Prostate gland (tissue), 2 donors: ENCODE results near the gene UCHL5.
"Not testable (repeated sequence)": the region's sequence is repeated elsewhere in the genome, so short reads cannot be mapped to it uniquely, and the experiment has no call there.

Experiments used
- CTCF ChIP-seq, 4 experiments: fragments of 200-600 bp in 2 of 4; fragments of 450-650 bp in 2 of 4; sonication (generic) in 2 of 4; IDR thresholded peaks; 1 replicate in 3 of 4; 2 replicates in 1 of 4; pipeline ENCODE4 v1.5.1; 2016 to 2019; ENCODE audit warnings: antibody characterized with exemption in 4 of 4, mild to moderate bottlenecking in 2 of 4, moderate library complexity in 2 of 4
- POLR2A ChIP-seq: fragments of 450-650 bp; IDR thresholded peaks from one replicate; pipeline ENCODE4 v1.6.1; 2016; ENCODE audit warnings: antibody characterized with exemption, mild to moderate bottlenecking

- not testable (repeated sequence) for TF ChIP-seq CTCF (IDR thresholded peaks at IDR 0.05); POLR2A
These were observed 26.3 kb downstream of the UCHL5 start for GRCh38 chr1:193032643-193033427.
